Aorta (tissue), 5 donors: ENCODE results near the gene KIAA0408. TPM values are rescaled to one million over a fixed set of nuclear protein-coding genes. Genes with fewer than 3 reads are reported as not detected.

ENCODE experiments used
- ATAC-seq: fragments of 200-7000 bp; cut with Tn5 transposase; one replicate; pipeline ENCODE4 v1.9.1; 2022; ENCODE audit warnings: moderate library complexity; ENCODE audit not compliant: low FRiP score
- DNase-seq, 2 donors: peaks; one replicate each; pipeline ENCODE4 v3.0.0-alpha.2; 2020
- H3K27ac ChIP-seq, 2 donors: one replicate each; pipeline ENCODE4 v1.5.1; 2013; ENCODE audit warnings: low read length in 2 of 2, mild to moderate bottlenecking in 2 of 2, moderate library complexity in 2 of 2, control low read depth in 1 of 2, inconsistent platforms in 1 of 2, low read depth in 1 of 2
- H3K27me3 ChIP-seq, 2 donors: one replicate each; pipeline ENCODE4 v1.6.1; 2013; ENCODE audit warnings: control low read depth in 1 of 2, low read length in 1 of 2, mild to moderate bottlenecking in 1 of 2, moderate library complexity in 1 of 2; ENCODE audit not compliant: insufficient read depth in 2 of 2, control insufficient read depth in 1 of 2
- H3K36me3 ChIP-seq, 2 donors: one replicate each; pipeline ENCODE4 v1.6.1; 2013; ENCODE audit warnings: control low read depth in 1 of 2, low read length in 1 of 2, mild to moderate bottlenecking in 1 of 2; ENCODE audit not compliant: insufficient read depth in 2 of 2, control insufficient read depth in 1 of 2
- H3K4me1 ChIP-seq, 2 donors: one replicate each; pipeline ENCODE4 v1.6.1; 2013; ENCODE audit warnings: low read length in 2 of 2, control low read depth in 1 of 2, mild to moderate bottlenecking in 1 of 2, moderate library complexity in 1 of 2; ENCODE audit not compliant: insufficient read depth in 2 of 2, control insufficient read depth in 1 of 2
- H3K4me3 ChIP-seq, 2 donors: one replicate each; pipeline ENCODE4 v1.5.1; 2013; ENCODE audit warnings: low read length in 2 of 2, control low read depth in 1 of 2, mild to moderate bottlenecking in 1 of 2
- H3K9me3 ChIP-seq: one replicate; pipeline ENCODE4 v1.6.1; 2013; ENCODE audit warnings: mild to moderate bottlenecking, low read length; ENCODE audit not compliant: control insufficient read depth
- WGBS, 2 donors: extraction: QIAGEN DNeasy Blood & Tissue Kit; methylation state at CpG; one replicate each; pipeline ENCODE4 v1.1.7; 2013; 5-methylcytosine and 5-hydroxymethylcytosine counted together
- intact Hi-C, 2 donors: fragments of 100-400 bp; cut with DNase I; formaldehyde crosslinking; loops; one replicate each; pipeline versions ENCODE4 v1.14.2 to v1.15.0; 2022
- polyA plus RNA-seq, 2 donors: library from polyadenylated mRNA; stranded (reverse); fragments of 200-250 nt; gene quantifications; one replicate each; pipeline ENCODE4 v1.2.3, GENCODE V29; 2013
- total RNA-seq, 2 donors: library from RNA; stranded (reverse); fragmentation: NEBNext Ultra II Directional; extraction: Animal tissue kit (Norgen Biotek cat#: 25700); gene quantifications; one replicate each; pipeline ENCODE4 v1.2.1, GENCODE V29; 2021
- donor health status: healthy with polysubstance abuse.
- donor health status: Bipolar disorder and iron deficiency.
- donor health status: DM: no; HTN: no; CAD: no.
- donor health status: DM: no; HTN: no; CAD: no.
- donor health status: DM: yes; HTN: yes; CAD: no.

The KIAA0408 gene
- total and polyA plus RNA-seq, 4 donors = 0.63 to 6.2 (median 3.1) TPM

DNA sequence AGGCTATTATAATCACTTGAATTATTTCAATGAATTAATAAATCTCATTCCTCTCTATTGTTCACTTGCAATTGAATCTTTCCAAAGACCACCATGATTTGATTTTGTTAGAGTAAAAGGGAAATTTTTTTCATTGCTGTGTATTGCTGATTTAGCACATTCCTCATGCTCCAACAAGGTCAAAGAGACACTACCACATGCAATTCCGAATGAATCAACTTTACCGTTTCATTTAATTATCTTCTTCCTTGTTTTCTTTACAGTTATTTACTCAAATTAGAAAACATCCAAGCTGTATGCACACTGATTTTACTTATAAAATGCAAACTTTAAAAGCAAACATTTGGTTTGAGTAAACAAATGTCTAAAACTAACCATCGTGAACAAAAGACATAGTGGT lies 967 bp downstream of the KIAA0408 start:
- no peaks in the 10 kb centered on the region for H3K36me3 ChIP-seq
- H3K27ac ChIP-seq = no peak overlapping the region
- no peak for ATAC-seq
- WGBS, 2 donors = 24 to 26% methylated on average over 3 of the region's 3 CpGs
- intact Hi-C loops = no loop called here
- H3K9me3 ChIP-seq = no peaks in the 10 kb centered on the region
- H3K4me3 ChIP-seq = peak overlapping the region in 1 of 2 donors; percentile 67
- H3K27me3 ChIP-seq = no peaks in the 10 kb centered on the region
- DNase-seq = no peak
- H3K4me1 ChIP-seq = peaks cover 0 to 3% of the 10 kb centered on the region in 2 donors

DNA sequence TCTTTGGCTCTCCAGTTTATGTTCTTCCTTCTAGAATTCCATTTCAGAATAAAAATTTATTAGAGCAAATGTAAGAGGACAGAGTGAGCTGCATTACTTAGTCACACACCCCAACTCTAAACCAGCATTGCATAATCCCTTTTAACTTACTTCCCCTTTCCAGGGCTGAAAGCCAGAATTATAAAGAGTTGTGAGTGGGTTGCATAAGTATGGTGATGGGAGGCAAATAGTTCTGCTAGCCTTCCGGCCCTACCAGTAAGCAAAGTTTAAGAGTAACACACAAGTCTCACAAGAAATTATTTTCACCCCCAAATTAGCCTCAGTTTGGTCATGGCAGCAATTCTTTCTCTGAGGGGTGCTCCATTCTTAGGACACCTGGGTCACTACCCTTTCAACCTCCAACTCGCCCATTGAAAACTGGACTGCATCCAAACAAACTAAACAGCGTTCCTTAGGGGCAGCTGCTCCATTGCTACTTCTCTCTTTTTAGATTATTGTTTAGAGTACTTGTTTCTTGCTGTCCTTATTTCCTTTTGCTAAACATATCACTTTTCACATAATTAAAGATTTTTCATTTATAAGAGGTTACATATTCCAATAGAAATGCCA lies 1.6 kb downstream of the KIAA0408 start:
- Histone ChIP-seq H3K27me3 (no peaks in the 10 kb centered on the region), H3K36me3 (no peaks in the 10 kb centered on the region), H3K4me3 (no peak overlapping the region), H3K9me3 (no peaks in the 10 kb centered on the region), H3K27ac (no peak overlapping the region), H3K4me1 (peaks cover 0 to 3% of the 10 kb centered on the region in 2 donors)
- no peak for DNase-seq
- intact Hi-C loops = no loop called here
- WGBS, 2 donors = 17 to 24% methylated on average over 3 of the region's 3 CpGs
- peak; percentile 82 for ATAC-seq

DNA sequence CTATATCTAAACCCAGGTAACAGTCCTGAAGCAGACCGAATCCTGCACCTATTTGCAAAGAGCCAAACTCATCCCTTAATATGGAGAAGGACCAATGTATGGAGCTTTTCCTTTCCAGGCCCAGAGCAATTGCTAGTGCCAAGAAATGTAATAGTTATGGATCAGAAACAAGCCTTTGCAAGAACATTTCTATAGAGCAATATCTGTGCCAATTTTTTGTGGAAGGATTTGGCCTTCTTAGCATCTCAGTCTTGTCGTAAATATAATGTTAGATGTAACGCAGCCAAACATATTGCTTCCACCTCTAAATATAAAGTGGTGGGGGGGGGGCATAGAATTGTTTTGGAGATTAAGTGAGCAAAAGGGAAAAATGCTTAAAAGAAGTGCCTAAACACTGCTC lies 2.7 kb downstream of the KIAA0408 start:
- H3K27me3 ChIP-seq = no peaks in the 10 kb centered on the region
- no peak for ATAC-seq
- DNase-seq = no peak
- no peaks in the 10 kb centered on the region for H3K4me1 ChIP-seq
- H3K4me3 ChIP-seq = no peak overlapping the region
- no peaks in the 10 kb centered on the region for H3K36me3 ChIP-seq
- WGBS, 2 donors = 77 to 85% methylated on average over 3 of the region's 3 CpGs
- H3K27ac ChIP-seq = no peak overlapping the region
- intact Hi-C loops = no loop called here
- H3K9me3 ChIP-seq = no peaks in the 10 kb centered on the region

DNA sequence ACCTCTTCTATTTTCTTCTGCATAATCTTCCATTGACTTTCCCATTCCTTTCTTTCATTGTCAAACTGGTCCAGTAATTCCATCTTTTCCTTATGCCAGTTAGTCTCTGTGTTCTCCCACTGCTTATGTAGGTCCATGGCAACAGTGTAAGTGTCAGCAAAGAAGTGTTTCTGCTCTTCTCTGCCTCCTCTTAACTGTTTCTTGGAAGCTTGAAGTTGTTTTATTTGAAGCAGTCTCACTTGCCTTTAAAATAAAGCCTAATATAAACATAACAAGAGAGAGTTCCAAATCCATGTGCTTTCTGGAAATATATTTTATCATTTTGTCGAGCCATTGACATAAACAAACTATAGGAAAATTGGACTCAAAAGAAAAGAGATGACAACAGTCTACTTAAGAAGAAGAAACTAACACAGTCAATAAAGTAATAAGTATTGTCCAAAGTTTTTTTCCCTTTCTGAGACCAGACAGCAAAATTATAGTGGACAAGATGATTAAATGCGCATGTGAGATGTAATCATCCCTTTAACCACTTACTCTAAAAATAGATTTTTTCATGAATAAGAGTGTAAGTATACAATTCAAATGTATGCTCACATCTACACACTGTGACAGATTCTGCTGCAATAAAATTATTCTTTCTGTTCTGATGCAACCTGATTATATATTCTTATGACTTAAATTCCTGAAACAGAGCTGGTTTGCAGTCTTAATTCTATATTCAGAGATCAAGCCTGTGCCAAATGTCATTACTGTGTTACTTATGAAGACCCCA lies 5.2 kb downstream of the KIAA0408 start:
- H3K27ac ChIP-seq = no peak overlapping the region
- 62 to 71% methylated on average over 2 of the region's 2 CpGs for WGBS, 2 donors
- H3K4me1 ChIP-seq = no peaks in the 10 kb centered on the region
- ATAC-seq (no peak), DNase-seq (no peak)
- no peaks in the 10 kb centered on the region for H3K9me3 ChIP-seq
- H3K27me3 ChIP-seq = no peaks in the 10 kb centered on the region
- H3K36me3 ChIP-seq = no peaks in the 10 kb centered on the region
- H3K4me3 ChIP-seq = no peak overlapping the region
- intact Hi-C loops = no loop called here

DNA sequence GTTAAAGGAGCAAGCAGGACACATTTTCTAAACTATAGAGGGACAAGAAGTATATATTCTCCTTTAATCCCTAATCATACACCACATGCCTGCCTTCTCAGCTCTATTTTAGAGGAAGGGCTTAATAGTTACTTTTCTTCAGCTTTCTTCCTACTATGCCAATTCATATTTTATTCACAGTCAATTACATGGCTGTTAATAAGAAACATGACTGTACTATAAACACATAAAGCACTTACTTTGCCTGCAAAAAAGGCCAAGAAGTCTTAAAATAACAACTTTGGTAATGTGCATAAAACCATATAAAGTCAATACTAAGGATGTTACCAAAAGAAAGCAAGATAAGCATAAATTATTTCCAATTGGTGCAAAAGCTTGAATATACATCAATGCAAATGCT lies 6.4 kb downstream of the KIAA0408 start:
- H3K4me1 ChIP-seq = no peaks in the 10 kb centered on the region
- no peak for ATAC-seq
- no peak overlapping the region for H3K27ac ChIP-seq

DNA sequence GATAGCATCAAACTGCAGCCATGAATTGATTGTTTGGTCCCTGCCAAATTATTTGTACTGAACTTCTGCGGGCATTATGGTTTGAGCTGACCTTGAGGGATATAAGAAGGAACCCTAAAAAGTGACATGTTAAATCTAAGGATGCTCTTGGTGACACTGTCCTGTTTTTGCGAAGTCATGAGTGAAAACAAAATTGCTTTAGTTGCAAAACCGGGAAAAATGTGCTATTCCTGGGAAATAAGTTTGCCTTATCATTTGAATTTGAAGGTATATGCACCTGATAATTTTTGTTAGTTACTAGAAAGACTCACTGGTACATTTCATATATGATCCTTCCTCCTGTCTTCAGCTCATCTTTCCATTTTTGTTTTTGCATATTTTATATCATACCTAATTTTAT lies 7.8 kb downstream of the KIAA0408 start:
- Histone ChIP-seq H3K9me3 (no peaks in the 10 kb centered on the region), H3K27me3 (no peaks in the 10 kb centered on the region), H3K4me3 (no peak overlapping the region), H3K4me1 (no peaks in the 10 kb centered on the region), H3K36me3 (no peaks in the 10 kb centered on the region), H3K27ac (no peak overlapping the region)
- intact Hi-C loops = no loop called here
- ATAC-seq (no peak), DNase-seq (no peak)
- WGBS, 2 donors = 97% methylated on average over 3 of the region's 3 CpGs

More for the DNA sequence above, 6.4 kb downstream of the KIAA0408 start:
- intact Hi-C loops = no loop called here
- no peaks in the 10 kb centered on the region for H3K36me3 ChIP-seq
- H3K27me3 ChIP-seq = no peaks in the 10 kb centered on the region
- no peak for DNase-seq
- no peaks in the 10 kb centered on the region for H3K9me3 ChIP-seq
- H3K4me3 ChIP-seq = no peak overlapping the region

DNA sequence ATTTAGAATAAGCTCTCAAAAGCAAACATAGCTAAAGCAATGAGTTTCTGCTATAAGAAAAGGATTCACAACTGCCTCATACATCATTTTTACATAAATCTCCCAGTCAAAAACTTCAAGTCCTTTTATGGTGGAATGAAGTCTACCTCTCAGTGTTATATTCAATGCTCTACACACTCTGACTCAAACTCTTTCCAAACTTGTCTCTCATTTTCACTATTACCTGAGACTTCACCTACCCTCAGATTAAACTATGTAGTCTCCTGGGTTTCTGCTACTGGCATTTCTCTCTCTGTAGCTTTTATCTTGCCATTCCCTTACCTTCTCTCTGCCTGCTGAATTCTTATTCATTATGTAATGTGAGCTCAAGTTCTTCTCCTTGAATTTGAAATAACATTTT lies 11.4 kb downstream of the KIAA0408 start:
- intact Hi-C loops = no loop called here
- ATAC-seq (no peak), DNase-seq (no peak)
- Histone ChIP-seq H3K27ac (no peak overlapping the region), H3K36me3 (no peaks in the 10 kb centered on the region), H3K27me3 (no peaks in the 10 kb centered on the region), H3K4me3 (no peak overlapping the region), H3K9me3 (no peaks in the 10 kb centered on the region), H3K4me1 (no peaks in the 10 kb centered on the region)

DNA sequence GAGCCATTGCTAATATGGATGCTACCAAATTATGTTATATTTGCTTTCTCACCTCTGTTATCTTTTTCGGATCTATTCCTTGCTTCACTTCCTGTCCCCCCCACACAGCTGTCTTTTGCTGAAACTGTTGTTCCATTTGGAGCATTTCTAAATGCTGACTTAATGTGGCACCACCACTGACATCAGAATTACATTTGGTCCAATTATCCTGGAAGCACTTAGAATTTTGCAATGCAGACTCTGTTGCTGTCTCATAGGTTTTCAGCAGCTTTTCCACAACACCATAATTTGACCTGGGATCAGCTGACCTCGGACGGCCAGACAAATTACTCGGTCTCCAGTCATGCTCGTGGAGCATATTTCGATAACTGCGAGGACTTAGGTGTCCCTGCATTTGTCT lies 12.8 kb downstream of the KIAA0408 start:
- 93 to 94% methylated on average over 7 of the region's 7 CpGs for WGBS, 2 donors
- no peak for DNase-seq
- Histone ChIP-seq H3K9me3 (no peaks in the 10 kb centered on the region), H3K27ac (no peak overlapping the region), H3K4me3 (no peak overlapping the region), H3K4me1 (no peaks in the 10 kb centered on the region), H3K27me3 (no peaks in the 10 kb centered on the region), H3K36me3 (no peaks in the 10 kb centered on the region)
- no peak for ATAC-seq
- intact Hi-C loops = no loop called here

DNA sequence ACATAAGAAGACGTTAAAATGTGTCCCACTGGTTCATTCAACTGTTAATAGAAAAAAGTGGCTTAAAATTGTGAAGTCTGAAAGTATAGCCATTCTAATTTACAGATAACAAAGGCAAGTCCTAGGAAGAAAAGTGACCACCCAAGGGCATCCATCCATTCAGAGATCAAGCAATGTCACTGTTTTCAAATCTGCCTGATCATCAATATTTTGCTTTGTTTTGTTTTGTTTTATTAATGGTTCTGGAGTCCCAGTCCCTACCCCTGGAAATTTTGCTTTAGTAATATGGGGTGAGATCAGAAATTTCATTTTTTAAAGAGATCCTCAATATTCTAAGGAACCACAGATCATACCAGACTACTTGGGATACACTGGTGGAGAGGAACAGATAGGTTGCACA lies 17.3 kb downstream of the KIAA0408 start:
- no peaks in the 10 kb centered on the region for H3K36me3 ChIP-seq
- H3K4me1 ChIP-seq = no peaks in the 10 kb centered on the region
- DNase-seq = no peak
- no peaks in the 10 kb centered on the region for H3K27me3 ChIP-seq
- ATAC-seq = no peak
- H3K9me3 ChIP-seq = no peaks in the 10 kb centered on the region
- intact Hi-C loops = no loop called here
- H3K27ac ChIP-seq = no peak overlapping the region
- WGBS, 2 donors = 45 to 59% methylated on average over 1 of the region's 1 CpG
- H3K4me3 ChIP-seq = no peak overlapping the region
